Activated gamma-delta T cell treated with Interleukin-2 at 50 U/mL for 16 hours (primary cell): ENCODE data around the gene CEP135.
"Not testable (repeated sequence)": the region's sequence is repeated elsewhere in the genome, so short reads cannot be mapped to it uniquely, and the experiment has no call there.

ENCODE experiments used
- DNase-seq: peaks from one replicate; pipeline ENCODE4 v3.0.0-alpha.2; 2020

The CEP135 gene, protein sequence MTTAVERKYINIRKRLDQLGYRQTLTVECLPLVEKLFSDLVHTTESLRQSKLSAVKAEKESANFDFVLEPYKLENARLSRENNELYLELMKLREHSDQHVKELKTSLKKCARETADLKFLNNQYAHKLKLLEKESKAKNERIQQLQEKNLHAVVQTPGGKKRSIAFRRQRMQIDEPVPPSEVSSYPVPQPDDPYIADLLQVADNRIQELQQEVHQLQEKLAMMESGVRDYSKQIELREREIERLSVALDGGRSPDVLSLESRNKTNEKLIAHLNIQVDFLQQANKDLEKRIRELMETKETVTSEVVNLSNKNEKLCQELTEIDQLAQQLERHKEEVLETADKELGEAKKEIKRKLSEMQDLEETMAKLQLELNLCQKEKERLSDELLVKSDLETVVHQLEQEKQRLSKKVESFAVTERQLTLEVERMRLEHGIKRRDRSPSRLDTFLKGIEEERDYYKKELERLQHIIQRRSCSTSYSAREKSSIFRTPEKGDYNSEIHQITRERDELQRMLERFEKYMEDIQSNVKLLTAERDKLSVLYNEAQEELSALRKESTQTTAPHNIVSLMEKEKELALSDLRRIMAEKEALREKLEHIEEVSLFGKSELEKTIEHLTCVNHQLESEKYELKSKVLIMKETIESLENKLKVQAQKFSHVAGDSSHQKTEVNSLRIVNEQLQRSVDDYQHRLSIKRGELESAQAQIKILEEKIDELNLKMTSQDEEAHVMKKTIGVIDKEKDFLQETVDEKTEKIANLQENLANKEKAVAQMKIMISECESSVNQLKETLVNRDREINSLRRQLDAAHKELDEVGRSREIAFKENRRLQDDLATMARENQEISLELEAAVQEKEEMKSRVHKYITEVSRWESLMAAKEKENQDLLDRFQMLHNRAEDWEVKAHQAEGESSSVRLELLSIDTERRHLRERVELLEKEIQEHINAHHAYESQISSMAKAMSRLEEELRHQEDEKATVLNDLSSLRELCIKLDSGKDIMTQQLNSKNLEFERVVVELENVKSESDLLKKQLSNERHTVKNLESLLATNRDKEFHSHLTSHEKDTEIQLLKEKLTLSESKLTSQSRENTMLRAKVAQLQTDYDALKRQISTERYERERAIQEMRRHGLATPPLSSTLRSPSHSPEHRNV

DNA sequence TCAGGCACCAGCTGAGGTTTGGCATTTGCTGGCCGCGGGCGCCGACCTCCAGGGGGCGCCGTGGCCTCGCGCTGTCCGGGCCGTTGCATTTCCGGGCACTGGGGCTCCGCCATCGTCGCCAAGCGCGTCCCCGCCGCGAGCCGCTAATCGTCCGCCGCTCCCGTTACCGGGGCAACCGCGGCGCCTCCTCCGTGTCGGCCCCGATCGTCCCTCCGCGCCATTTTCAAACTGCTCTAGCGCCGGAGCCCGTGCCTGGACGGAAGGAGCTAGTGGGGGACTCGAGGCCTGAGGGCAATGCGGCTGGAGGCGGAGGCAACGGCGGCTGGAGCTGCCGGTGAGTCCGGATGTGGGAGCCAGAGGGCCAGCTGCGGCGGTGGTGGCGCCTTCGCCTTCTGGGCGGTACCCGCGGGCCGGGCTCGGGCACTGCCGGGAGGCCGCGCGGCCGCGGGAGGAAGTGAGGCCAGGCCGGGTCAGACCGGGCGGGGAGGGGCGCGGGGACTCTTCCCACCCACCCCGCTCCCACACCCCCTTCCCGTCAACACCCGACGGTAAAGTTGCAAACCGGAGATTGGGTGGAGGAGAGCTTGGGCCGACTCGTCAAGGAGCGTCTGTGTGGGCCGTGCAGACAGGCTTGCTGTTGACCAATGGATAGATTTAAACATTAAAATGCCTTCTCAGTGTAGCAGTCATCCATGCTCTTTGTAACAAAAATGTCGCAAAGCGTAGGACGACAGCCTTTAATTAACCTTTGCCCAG lies at the start of gene CEP135:
CEP135 (plus strand) TSS at position 220 of the 756 bp plus-strand sequence. CDS start 3,186 bp downstream, outside the sequence.
- DNase-seq = peak; percentile 93

- DNase-seq = no peak
Observed at GRCh38 chr4:55902677-55903076, 46.1 kb upstream of the CEP135 start.

GRCh38 chr4:55903577-55903976 lies 45.2 kb upstream of the CEP135 start:
- no peak for DNase-seq

DNA sequence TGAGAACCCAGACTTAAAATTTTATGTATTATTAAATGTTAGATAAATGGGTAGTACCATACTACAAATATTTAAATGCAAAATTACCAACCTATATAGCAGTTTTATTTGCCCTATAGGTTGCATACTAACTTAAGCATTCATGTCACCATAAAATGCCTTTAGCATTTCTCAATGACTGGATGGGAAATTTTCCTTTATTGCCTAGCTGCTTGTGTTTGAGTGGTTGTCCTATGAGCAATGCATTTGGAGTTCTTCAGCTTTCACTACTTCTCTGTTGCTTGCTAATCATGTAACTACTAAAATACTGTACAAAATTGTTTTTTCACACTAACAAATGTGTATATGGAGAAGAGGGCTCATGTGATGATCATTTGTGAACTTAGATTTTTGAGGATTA lies 44.2 kb upstream of the CEP135 start:
- DNase-seq = no peak

DNA sequence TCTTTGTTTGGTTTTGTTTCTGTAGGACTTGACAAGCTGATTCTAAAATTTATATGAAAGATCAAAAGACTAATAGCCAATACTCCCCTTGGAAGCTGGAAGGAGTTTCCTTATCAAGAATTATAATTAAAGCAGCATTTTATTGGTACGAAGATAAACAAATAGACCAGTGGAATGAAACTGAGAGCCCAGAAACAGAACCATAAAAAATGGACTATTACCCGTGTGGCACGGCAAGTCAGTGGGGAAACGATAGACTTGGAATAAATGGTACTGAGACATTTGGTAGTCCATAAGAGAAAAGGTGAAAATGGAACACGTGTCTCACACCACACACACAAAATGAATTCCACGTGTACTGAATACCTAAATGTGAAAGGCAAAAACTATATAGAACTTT lies 42.4 kb upstream of the CEP135 start:
- no peak for DNase-seq

DNA sequence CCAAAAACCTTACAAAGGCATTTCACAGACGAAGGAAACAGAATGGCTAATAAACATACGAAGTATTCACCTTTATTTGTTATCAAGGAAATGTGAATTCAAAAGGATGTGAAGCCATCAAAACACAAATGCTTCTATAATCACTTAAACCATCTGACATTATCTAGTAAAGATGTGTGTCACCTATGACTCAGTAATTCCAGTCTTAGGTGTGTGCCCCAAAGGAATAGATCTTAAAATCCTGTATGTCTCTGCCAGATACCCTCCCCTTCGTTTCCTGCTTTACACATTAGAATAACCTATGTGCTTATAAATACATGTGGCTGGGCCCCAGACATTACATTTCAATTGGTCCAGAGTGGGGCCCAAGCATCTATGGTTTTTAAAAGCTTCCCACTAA lies 41.8 kb upstream of the CEP135 start:
- DNase-seq = no peak

GRCh38 chr4:55907469-55907868 lies 41.3 kb upstream of the CEP135 start:
- DNase-seq = no peak

DNA sequence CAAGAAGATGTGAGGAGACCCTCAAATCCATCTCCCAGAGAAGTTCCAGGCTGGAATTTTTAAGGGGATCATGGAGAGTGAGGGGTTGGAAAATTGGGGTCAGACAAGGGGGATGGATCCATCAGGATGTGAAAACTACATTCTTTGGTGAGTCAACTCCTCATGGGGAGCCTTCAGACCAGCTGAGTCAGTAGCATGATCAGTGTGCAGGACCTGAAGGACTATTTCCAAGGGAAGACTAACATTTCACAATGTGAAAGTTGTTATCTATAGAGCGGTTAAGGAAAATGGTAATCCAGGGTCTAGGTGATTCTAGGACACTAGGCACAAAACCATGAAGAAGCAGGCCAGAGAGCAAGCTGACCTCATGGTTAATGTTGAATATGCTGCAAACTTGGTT lies 38.6 kb upstream of the CEP135 start:
- DNase-seq = no peak

DNA sequence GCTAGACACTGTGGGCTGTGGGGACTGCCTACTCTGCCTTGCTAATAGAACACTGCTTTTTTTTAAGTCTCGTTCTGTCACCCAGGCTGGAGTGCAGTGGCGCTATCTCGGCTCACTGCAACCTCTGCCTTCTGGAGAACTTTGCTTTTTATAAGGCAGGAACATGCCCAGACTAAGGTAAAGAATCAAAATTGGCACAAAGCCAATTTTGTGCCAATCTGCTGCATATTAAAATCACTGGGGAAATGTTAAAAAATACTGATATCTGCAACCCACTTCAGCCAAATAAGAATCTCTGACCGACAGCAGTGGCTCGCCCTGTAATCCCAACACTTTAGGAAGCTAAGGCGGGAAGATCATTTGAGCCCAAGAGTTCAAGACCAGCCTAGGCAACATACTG lies 36.5 kb upstream of the CEP135 start:
- no peak for DNase-seq

- DNase-seq = no peak
Observed at GRCh38 chr4:55920571-55920970, 28.2 kb upstream of the CEP135 start.

GRCh38 chr4:55921093-55921492 lies 27.7 kb upstream of the CEP135 start:
- no peak for DNase-seq

DNA sequence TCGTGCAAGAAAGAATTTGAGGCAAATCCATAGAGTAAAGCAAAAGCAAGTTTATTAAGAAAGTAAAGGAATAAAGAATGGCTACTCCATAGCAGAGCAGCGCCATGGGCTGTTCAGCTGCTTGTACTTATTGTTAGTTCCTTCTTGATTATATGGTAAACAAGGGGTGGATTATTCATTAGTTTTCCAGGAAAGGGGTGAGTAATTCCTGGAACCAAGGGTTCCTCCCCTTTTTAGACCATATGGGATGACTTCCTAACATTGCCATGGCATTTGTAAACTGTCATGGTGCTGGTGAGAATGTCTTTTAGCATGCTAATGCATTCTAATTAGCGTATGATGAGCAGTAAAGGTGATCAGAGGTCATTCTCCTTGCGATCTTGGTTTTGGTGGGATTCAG lies 23.5 kb upstream of the CEP135 start:
- no peak for DNase-seq

- no peak for DNase-seq
Observed at GRCh38 chr4:55926610-55927009, 22.1 kb upstream of the CEP135 start.

- no peak for DNase-seq
Observed at GRCh38 chr4:55927803-55928437, 20.8 kb upstream of the CEP135 start.

DNA sequence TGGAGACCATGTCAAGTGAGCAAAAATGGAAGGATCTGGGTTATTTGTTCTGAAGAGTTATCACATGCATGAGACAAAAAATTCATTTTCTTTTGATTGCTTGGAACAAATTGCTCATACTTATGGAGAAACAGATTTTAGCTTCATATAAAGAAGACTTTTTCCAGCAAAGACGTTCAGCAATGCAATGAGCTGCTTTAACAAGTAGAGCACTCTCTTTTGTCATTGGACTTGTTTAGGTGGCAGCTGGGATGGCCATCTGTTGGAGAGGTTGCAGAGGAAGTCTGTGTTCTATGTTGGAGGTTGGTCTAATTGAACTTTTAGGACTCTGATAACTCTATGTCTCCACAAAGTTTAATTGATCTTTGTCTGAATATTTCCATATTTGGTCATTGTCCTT lies 19.9 kb upstream of the CEP135 start:
- DNase-seq = no peak

- DNase-seq = no peak
Observed at GRCh38 chr4:55931043-55931442, 17.7 kb upstream of the CEP135 start.

GRCh38 chr4:55931833-55932232 lies 16.9 kb upstream of the CEP135 start:
- DNase-seq = no peak

DNA sequence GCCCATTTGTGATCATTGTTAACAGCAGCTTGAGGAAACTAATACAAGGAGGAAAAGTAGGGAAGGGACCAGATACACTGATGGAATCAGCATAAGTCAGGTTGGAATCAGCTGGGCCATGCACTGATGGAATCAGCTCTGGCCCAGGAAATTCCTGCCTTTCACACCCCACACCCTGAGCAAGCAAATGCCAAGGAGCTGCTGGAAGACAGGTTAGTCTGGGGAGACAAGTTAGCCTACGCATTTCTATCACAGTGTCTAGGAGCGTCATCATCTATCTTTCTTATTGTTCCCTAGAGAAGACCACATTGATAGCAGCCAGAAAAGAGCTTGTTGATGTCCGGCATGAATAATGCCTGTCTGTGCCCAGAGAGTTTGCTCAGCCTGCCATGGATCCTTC lies 16.2 kb upstream of the CEP135 start:
- no peak for DNase-seq

DNA sequence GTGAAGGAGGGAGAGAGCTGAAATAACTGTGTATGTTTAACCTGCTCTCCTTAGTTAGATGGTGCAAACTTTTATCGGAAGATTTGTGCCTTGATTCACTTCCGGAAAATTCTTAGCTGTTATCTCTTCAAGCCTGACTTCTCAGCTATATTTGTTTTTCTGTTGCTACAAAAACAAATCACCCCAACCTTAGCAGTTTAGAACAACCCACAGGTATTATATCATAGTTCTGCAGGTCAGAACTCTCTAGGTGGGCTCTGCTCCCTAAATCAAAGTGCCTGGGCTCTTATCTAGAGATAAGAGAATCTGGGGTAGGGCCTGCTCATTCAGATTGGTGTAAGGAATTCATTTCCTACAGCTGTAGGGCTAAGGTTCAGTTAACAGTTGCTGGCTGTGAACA lies 15.1 kb upstream of the CEP135 start:
- DNase-seq = no peak

DNA sequence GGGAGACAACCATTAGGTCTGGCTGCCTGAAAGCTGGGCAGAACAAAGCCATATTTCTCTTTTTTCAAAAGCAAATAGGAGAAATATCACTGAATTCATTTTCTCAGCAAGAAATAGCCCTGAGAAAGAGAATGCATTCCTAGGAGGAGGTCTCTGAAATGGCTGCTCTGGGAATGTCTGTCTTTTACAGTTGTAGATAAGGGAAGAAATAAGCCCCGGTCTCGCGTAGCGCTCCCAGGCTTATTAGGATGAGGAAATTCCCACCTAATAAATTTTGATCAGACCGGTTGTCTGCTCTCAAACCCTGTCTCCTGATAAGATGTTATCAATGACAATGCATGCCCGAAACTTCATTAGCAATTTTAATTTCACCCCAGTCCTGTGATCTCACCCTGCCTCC lies 12.8 kb upstream of the CEP135 start:
- not testable (repeated sequence) for DNase-seq

- no peak for DNase-seq
Observed at GRCh38 chr4:55938481-55938880, 10.3 kb upstream of the CEP135 start.

- DNase-seq = no peak
Observed at GRCh38 chr4:55939421-55939820, 9.3 kb upstream of the CEP135 start.
